ENCODE data around the gene EIF4B.

DNA sequence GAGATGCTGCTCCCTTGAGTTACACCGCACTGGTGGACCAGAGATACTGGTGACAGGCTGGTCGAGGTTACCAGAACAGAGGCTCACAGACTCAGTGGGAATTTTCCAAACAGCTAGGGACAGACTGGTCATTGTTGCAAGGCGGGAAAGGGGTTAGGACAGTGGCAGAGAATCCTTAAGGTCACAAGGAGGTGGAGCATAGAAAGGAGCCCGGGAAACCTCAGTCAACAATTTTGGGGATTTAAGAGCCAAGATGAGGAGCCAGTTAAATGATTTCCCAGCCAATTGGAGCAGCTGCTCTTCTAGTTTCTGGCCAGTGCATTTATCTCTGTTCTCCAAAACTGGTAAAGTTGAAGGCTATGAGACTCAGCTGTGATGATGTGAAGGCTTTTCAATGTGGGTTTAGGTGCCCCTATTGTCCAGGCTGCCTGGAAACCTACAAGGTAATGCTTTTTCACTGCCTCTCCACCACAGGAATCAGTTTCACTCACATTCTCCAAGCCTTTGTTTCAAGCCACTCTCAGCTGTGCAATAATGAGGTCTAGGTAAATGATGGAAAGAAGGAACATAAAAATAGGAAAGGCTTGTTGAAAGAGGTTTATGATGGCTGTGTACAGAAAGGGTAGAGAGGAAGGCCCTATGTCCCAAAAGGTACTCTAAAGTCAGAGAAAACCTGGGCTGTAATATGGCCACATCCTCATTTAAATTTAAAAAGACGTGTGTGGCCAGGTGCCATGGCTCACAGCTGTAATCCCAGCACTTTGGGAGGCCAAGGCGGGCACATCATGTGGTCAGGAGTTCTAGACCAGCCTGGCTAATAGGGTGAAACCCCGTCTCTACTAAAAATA lies 36.6 kb downstream of the EIF4B start:
- TF ChIP-seq, protein P1, sequence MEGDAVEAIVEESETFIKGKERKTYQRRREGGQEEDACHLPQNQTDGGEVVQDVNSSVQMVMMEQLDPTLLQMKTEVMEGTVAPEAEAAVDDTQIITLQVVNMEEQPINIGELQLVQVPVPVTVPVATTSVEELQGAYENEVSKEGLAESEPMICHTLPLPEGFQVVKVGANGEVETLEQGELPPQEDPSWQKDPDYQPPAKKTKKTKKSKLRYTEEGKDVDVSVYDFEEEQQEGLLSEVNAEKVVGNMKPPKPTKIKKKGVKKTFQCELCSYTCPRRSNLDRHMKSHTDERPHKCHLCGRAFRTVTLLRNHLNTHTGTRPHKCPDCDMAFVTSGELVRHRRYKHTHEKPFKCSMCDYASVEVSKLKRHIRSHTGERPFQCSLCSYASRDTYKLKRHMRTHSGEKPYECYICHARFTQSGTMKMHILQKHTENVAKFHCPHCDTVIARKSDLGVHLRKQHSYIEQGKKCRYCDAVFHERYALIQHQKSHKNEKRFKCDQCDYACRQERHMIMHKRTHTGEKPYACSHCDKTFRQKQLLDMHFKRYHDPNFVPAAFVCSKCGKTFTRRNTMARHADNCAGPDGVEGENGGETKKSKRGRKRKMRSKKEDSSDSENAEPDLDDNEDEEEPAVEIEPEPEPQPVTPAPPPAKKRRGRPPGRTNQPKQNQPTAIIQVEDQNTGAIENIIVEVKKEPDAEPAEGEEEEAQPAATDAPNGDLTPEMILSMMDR (conservative IDR thresholded peaks at IDR 0.05; ENCODE audit: low read depth, low read length), result no peak
- no peak for TF ChIP-seq EZH2 (IDR thresholded peaks at IDR 0.05; ENCODE audit: borderline replicate concordance, low read depth, low read length, poor library complexity, severe bottlenecking)

All from A673 (cell line).